Endothelial cell of umbilical vein (primary cell): ENCODE results near the gene VWA8. TPM values are rescaled to one million over a fixed set of nuclear protein-coding genes. Genes with fewer than 3 reads are reported as not detected.

Source experiments
- BruUV-seq: library from RNA; stranded (reverse); fragments of 400-500 nt; replicated peaks from 2 replicates; lab custom pipeline; 2021; lab: Mats Ljungman, UMichigan
- CTCF ChIA-PET: fragments of 300-600, 350-600 bp; sonication (Branson Sonifier 250); formaldehyde crosslinking; loops from one replicate; lab custom pipeline; 2021; ENCODE audit warnings: antibody characterized with exemption, inconsistent platforms; lab: Charles Lee
- POLR2A ChIA-PET: fragments of 300-600, 350-600 bp; sonication (Branson Sonifier 250); formaldehyde crosslinking; loops from one replicate; lab custom pipeline; 2021; ENCODE audit warnings: antibody characterized with exemption, inconsistent platforms; lab: Charles Lee
- DNase-seq: peaks from one replicate; pipeline ENCODE4 v3.0.0-alpha.2; 2011; ENCODE audit warnings: low read depth, low spot score
- FAIRE-seq: peaks from 2 replicates; lab custom pipeline; 2011; peaks lifted over from hg19 to GRCh38; lab: Jason Lieb, UNC
- H2AFZ ChIP-seq: 2 replicates; pipeline ENCODE4 v1.6.0; 2012; ENCODE audit warnings: low read depth, low read length, control low read depth, inconsistent platforms
- H3K27ac ChIP-seq: 2 replicates; pipeline ENCODE4 v1.5.1; 2011; ENCODE audit warnings: low read depth, mild to moderate bottlenecking, control low read depth, low read length, moderate library complexity; ENCODE audit not compliant: insufficient read depth
- H3K27me3 ChIP-seq, 2 experiments: 2 replicates each; pipeline versions ENCODE4 v1.6.0 to v1.6.1; 2011; ENCODE audit warnings: low read length in 2 of 2, mixed read lengths in 1 of 2; ENCODE audit not compliant: control insufficient read depth in 2 of 2, insufficient read depth in 2 of 2
- H3K36me3 ChIP-seq, 2 experiments: 2 replicates in 1 of 2; 3 replicates in 1 of 2; pipeline ENCODE4 v1.5.1; 2011; ENCODE audit warnings: low read length in 2 of 2, mild to moderate bottlenecking in 1 of 2, moderate library complexity in 1 of 2; ENCODE audit not compliant: control insufficient read depth in 2 of 2, insufficient read depth in 2 of 2; ENCODE audit errors: extremely low read depth in 1 of 2
- H3K4me1 ChIP-seq: 3 replicates; pipeline ENCODE4 v1.5.1; 2011; ENCODE audit warnings: mild to moderate bottlenecking, low read length; ENCODE audit not compliant: control insufficient read depth, insufficient read depth; ENCODE audit errors: extremely low read depth
- H3K4me2 ChIP-seq: 2 replicates; pipeline ENCODE4 v1.6.1; 2011; ENCODE audit warnings: low read length, control low read depth, mixed read lengths; ENCODE audit not compliant: insufficient read depth
- H3K4me3 ChIP-seq, 3 experiments: fragments of 200-600 bp in 1 of 3; sonication (generic), shearing (Covaris generic) in 1 of 3; replicated peaks in 1 of 3; 2 replicates each; pipeline ENCODE4 v1.5.1; 2011 to 2016; ENCODE audit warnings: control low read depth in 3 of 3, low read length in 3 of 3, mild to moderate bottlenecking in 2 of 3, inconsistent platforms in 1 of 3, low read depth in 1 of 3, moderate library complexity in 1 of 3; ENCODE audit not compliant: insufficient read depth in 1 of 3
- H3K79me2 ChIP-seq: 2 replicates; pipeline ENCODE4 v1.6.0; 2012; ENCODE audit warnings: low read length, inconsistent platforms; ENCODE audit not compliant: control insufficient read depth, insufficient read depth
- H3K9ac ChIP-seq: replicated peaks from 2 replicates; pipeline ENCODE3; 2011; ENCODE audit warnings: low read length, control low read depth; ENCODE audit not compliant: insufficient read depth; ENCODE audit errors: extremely low read depth
- H3K9me1 ChIP-seq: replicated peaks from 3 replicates; pipeline ENCODE4 v1.6.0; 2011; ENCODE audit warnings: mild to moderate bottlenecking, low read length; ENCODE audit not compliant: control insufficient read depth, insufficient read depth; ENCODE audit errors: extremely low read depth
- H3K9me3 ChIP-seq: replicated peaks from 2 replicates; pipeline ENCODE4 v1.5.1; 2012; ENCODE audit warnings: low read length, inconsistent platforms; ENCODE audit not compliant: control insufficient read depth, insufficient read depth
- H4K20me1 ChIP-seq: replicated peaks from 2 replicates; pipeline ENCODE3; 2011; ENCODE audit warnings: mild to moderate bottlenecking, low read length; ENCODE audit not compliant: control insufficient read depth, insufficient read depth; ENCODE audit errors: extremely low read depth
- EZH2 ChIP-seq: IDR thresholded peaks from 2 replicates; pipeline ENCODE4 v1.6.1; 2012; ENCODE audit warnings: borderline replicate concordance, low read depth, mild to moderate bottlenecking, moderate library complexity, low read length, inconsistent platforms; ENCODE audit not compliant: severe bottlenecking
- FOS ChIP-seq: IDR thresholded peaks from 2 replicates; pipeline ENCODE4 v1.6.1; 2011; ENCODE audit warnings: mild to moderate bottlenecking, low read length, moderate library complexity, borderline replicate concordance; ENCODE audit not compliant: insufficient read depth
- GATA2 ChIP-seq: IDR thresholded peaks from 2 replicates; pipeline ENCODE4 v1.7.0; 2011; ENCODE audit warnings: low read depth, mild to moderate bottlenecking, moderate library complexity, mixed read lengths, low read length; ENCODE audit not compliant: insufficient read length, insufficient read depth
- JUN ChIP-seq: IDR thresholded peaks from 2 replicates; pipeline ENCODE4 v1.6.1; 2011; ENCODE audit warnings: borderline replicate concordance, low read depth; ENCODE audit not compliant: insufficient read length, insufficient read depth
- MYC ChIP-seq: IDR thresholded peaks from one replicate; pipeline ENCODE4 v1.6.1; 2011; ENCODE audit warnings: mild to moderate bottlenecking, low read depth, low read length
- POLR2A ChIP-seq: IDR thresholded peaks from 2 replicates; pipeline ENCODE4 v1.6.1; 2012; ENCODE audit warnings: low read depth, mild to moderate bottlenecking, control low read depth, low read length
- POLR2AphosphoS5 ChIP-seq: IDR thresholded peaks from 2 replicates; pipeline ENCODE4 v1.6.1; 2012; ENCODE audit warnings: low read depth, mild to moderate bottlenecking, control low read depth, low read length, moderate library complexity; ENCODE audit not compliant: insufficient read depth
- dilution Hi-C: fragments of 300-500 bp; cut with MboI; formaldehyde crosslinking; loops from one replicate; pipeline ENCODE4 v1.15.0; 2019; ENCODE audit warnings: low sequenced_read_pairs; ENCODE audit not compliant: extremely low pct_ligation_motif_present
- intact Hi-C: fragments of 100-400 bp; cut with micrococcal nuclease; formaldehyde crosslinking; loops from one replicate; pipeline ENCODE4 v1.10.0; 2022
- polyA plus RNA-seq, 4 experiments: library from polyadenylated mRNA; depleted of rRNA in 3 of 4; stranded (reverse) in 3 of 4; unstranded in 1 of 4; fragments of >200 nt; gene quantifications; 2 replicates each; pipeline versions ENCODE4 v1.2.1 to v1.2.3, GENCODE V29; 2011 to 2012; ENCODE audit warnings: missing spikeins in 1 of 4
- total RNA-seq: library from RNA; stranded (reverse); gene quantifications from 2 replicates; pipeline ENCODE4 v1.2.3, GENCODE V29; 2021
- TF ChIP-seq, protein P1 (sequence below), 2 donors: IDR thresholded peaks; 1 replicate in 1 of 2; 2 replicates in 1 of 2; pipeline ENCODE4 v1.5.1; 2011; ENCODE audit warnings: low read length in 2 of 2, mild to moderate bottlenecking in 2 of 2, moderate library complexity in 2 of 2, control low read depth in 1 of 2, inconsistent platforms in 1 of 2, low read depth in 1 of 2; ENCODE audit not compliant: insufficient read depth in 1 of 2; ENCODE audit errors: extremely low read depth in 1 of 2
- TF ChIP-seq, protein P2 (sequence below): IDR thresholded peaks from 2 replicates; pipeline ENCODE4 v1.6.1; 2011; ENCODE audit not compliant: insufficient read depth, insufficient read length

The VWA8 gene
- total and polyA plus RNA-seq, 2 donors (not counting 3 experiments of a cell fraction or from before 2014, with no cell fraction given), result 2.9 to 11.3 TPM

DNA sequence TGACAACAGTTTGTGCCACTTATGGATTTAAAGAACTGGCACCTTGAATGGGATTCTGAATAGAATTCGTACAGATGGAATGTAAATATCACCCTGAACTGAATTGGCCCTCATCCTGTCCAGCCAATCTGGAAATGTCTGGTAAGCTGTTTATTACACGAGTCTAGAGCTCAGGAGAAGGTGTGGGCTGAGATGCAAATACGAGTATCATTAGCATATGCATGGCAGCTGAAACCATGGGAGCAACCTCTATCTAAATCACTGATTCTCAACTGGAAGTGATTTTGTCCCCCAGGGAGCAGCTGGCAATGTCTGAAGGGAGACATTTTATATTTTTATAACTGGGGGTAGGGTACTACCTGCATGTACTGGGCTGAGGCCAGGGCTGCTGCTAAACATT, 15.6 kb upstream of the VWA8 start:
- H2AFZ ChIP-seq, result no peak overlapping the region
- intact Hi-C loops, result no loop called here
- H4K20me1 ChIP-seq, result no peaks in the 10 kb centered on the region
- BruUV-seq, result no TSS peak
- dilution Hi-C loops, result no loop called here
- H3K27ac ChIP-seq, result no peak overlapping the region
- H3K36me3 ChIP-seq, result no peaks in the 10 kb centered on the region
- no peak overlapping the region for H3K4me2 ChIP-seq
- no peaks in the 10 kb centered on the region for H3K9me3 ChIP-seq
- no peaks in the 10 kb centered on the region for H3K9me1 ChIP-seq
- DNase-seq (no peak), FAIRE-seq (no peak)
- CTCF ChIA-PET, result interaction anchor here (1.4 kb wide), 1 partner anchor 14 kb away, joined by 3 read pairs; no protein-coding TSS in a partner anchor
- TF ChIP-seq, protein P1, sequence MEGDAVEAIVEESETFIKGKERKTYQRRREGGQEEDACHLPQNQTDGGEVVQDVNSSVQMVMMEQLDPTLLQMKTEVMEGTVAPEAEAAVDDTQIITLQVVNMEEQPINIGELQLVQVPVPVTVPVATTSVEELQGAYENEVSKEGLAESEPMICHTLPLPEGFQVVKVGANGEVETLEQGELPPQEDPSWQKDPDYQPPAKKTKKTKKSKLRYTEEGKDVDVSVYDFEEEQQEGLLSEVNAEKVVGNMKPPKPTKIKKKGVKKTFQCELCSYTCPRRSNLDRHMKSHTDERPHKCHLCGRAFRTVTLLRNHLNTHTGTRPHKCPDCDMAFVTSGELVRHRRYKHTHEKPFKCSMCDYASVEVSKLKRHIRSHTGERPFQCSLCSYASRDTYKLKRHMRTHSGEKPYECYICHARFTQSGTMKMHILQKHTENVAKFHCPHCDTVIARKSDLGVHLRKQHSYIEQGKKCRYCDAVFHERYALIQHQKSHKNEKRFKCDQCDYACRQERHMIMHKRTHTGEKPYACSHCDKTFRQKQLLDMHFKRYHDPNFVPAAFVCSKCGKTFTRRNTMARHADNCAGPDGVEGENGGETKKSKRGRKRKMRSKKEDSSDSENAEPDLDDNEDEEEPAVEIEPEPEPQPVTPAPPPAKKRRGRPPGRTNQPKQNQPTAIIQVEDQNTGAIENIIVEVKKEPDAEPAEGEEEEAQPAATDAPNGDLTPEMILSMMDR (IDR thresholded peaks at IDR 0.05; ENCODE audit: extremely low read depth in 1 of 2, insufficient read depth in 1 of 2, low read depth in 1 of 2, low read length in 2 of 2), result no peak
- no peaks in the 10 kb centered on the region for H3K4me1 ChIP-seq
- no peak overlapping the region for H3K4me3 ChIP-seq
- POLR2A ChIA-PET, result no interaction called here
- no peaks in the 10 kb centered on the region for H3K79me2 ChIP-seq
- no peak overlapping the region for H3K9ac ChIP-seq
- H3K27me3 ChIP-seq, result peaks cover 0 to 2% of the 10 kb centered on the region in 2 experiments

DNA sequence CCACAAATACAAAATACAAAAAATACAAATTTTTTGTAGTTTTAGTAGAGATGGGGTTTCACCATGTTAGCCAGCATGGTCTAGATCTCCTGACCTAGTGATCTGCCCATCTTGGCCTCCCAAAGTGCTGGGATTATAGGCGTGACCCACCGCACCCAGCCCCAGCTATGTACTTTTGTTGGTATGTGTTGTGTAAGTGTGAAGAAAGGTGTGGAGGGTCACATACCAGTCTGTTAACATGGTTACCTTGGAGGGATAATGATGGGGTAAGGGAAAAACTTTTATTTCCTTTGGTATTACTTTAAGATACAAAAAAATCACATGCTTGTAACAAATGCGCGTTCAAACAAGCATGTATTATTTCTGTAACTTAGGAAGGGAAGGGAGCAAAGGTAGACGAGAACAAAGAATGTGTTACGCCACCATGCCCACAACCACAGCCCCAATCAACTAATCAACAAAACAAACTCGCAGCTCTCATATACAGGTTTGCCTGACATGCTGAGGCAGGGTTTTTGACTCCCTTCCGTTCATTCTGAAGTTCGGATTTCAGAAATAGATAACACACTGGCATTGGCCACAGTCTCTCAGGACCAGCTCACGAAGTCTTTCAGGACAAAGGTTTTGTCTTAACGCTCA, 13.5 kb upstream of the VWA8 start:
- Histone ChIP-seq H2AFZ (no peak overlapping the region), H3K4me3 (no peak overlapping the region), H3K9me1 (no peaks in the 10 kb centered on the region), H3K27me3 (peaks cover 0 to 2% of the 10 kb centered on the region in 2 experiments), H3K9ac (no peak overlapping the region), H3K79me2 (no peaks in the 10 kb centered on the region), H3K27ac (no peak overlapping the region), H3K36me3 (no peaks in the 10 kb centered on the region), H3K9me3 (no peaks in the 10 kb centered on the region), H3K4me1 (no peaks in the 10 kb centered on the region), H4K20me1 (no peaks in the 10 kb centered on the region), H3K4me2 (no peak overlapping the region)
- POLR2A ChIA-PET, result no interaction called here
- dilution Hi-C loops (no loop called here), intact Hi-C loops (no loop called here)
- no TSS peak for BruUV-seq
- DNase-seq (no peak), FAIRE-seq (no peak)
- CTCF ChIA-PET, result interaction anchor here (0.8 kb wide), 1 partner anchor 9 kb away, joined by 3 read pairs; no protein-coding TSS in a partner anchor
- TF ChIP-seq EZH2 (no peak), GATA2 (no peak), POLR2AphosphoS5 (no peak), JUN (no peak), MYC (no peak), POLR2A (no peak), FOS (no peak)
- TF ChIP-seq, protein P1 (IDR thresholded peaks at IDR 0.05; ENCODE audit: extremely low read depth in 1 of 2, insufficient read depth in 1 of 2, low read depth in 1 of 2, low read length in 2 of 2), result no peak
- TF ChIP-seq, protein P2, sequence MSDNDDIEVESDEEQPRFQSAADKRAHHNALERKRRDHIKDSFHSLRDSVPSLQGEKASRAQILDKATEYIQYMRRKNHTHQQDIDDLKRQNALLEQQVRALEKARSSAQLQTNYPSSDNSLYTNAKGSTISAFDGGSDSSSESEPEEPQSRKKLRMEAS, result no peak
